SK-N-SH (cell line): ENCODE results near the gene FBXW5. TPM values are rescaled to one million over a fixed set of nuclear protein-coding genes. Genes with fewer than 3 reads are reported as not detected.

Experiments used
- CTCF ChIA-PET: fragments of 300-600, 350-600 bp; formaldehyde crosslinking; extraction: SDS; loops from one replicate; lab custom pipeline; 2021; lab: Yijun Ruan, JAX
- POLR2A ChIA-PET: fragments of 350-600 bp; sonication (Branson Sonifier 250); formaldehyde crosslinking; extraction: SDS; loops from one replicate; lab custom pipeline; 2020; ENCODE audit warnings: antibody characterized with exemption, inconsistent platforms; lab: Yijun Ruan, JAX
- DNase-seq: peaks from one replicate; pipeline ENCODE4 v3.0.0; 2012
- H2AFZ ChIP-seq: fragments of 200-600 bp; sonication (generic); 2 replicates; pipeline ENCODE4 v1.8.1; 2016; ENCODE audit warnings: antibody characterized with exemption, mild to moderate bottlenecking, low read depth
- H3F3A ChIP-seq: fragments of 200-600 bp; sonication (generic); replicated peaks from 2 replicates; pipeline ENCODE3; 2016; ENCODE audit warnings: antibody characterized with exemption, mild to moderate bottlenecking; ENCODE audit not compliant: insufficient read depth
- H3K27ac ChIP-seq, 2 experiments: fragments of 200-500 bp in 1 of 2; fragments of 200-600 bp in 1 of 2; sonication (Bioruptor generic) in 1 of 2; sonication (generic), shearing (Covaris generic) in 1 of 2; 2 replicates each; pipeline versions ENCODE4 v1.5.1 to v1.6.1; 2014 to 2016; ENCODE audit warnings: low read depth in 2 of 2, inconsistent platforms in 1 of 2, low read length in 1 of 2, mild to moderate bottlenecking in 1 of 2, mixed read lengths in 1 of 2
- H3K27me3 ChIP-seq: fragments of 200-600 bp; sonication (generic), shearing (Covaris generic); 2 replicates; pipeline ENCODE4 v1.6.1; 2016; ENCODE audit warnings: mixed run types; ENCODE audit not compliant: insufficient read depth
- H3K36me3 ChIP-seq, 2 experiments: fragments of 200-500 bp in 1 of 2; fragments of 200-600 bp in 1 of 2; sonication (Bioruptor generic) in 1 of 2; sonication (generic) in 1 of 2; replicated peaks in 1 of 2; 2 replicates each; pipeline versions ENCODE3 to v1.5.1; 2014 to 2016; ENCODE audit warnings: low read length in 1 of 2, mild to moderate bottlenecking in 1 of 2; ENCODE audit not compliant: insufficient read depth in 2 of 2, control insufficient read depth in 1 of 2
- H3K4me1 ChIP-seq, 2 experiments: fragments of 200-500 bp in 1 of 2; fragments of 200-600 bp in 1 of 2; sonication (Bioruptor generic) in 1 of 2; sonication (generic), shearing (Covaris generic) in 1 of 2; 2 replicates each; pipeline versions ENCODE4 v1.5.1 to v1.6.1; 2014 to 2016; ENCODE audit warnings: low read depth in 1 of 2, low read length in 1 of 2, mixed run types in 1 of 2; ENCODE audit not compliant: insufficient read depth in 2 of 2, control insufficient read depth in 1 of 2
- H3K4me2 ChIP-seq: fragments of 200-600 bp; sonication (generic), shearing (Covaris generic); 2 replicates; pipeline ENCODE4 v1.6.1; 2017; ENCODE audit warnings: mixed run types
- H3K4me3 ChIP-seq, 2 experiments: fragments of 200-500 bp in 1 of 2; fragments of 200-600 bp in 1 of 2; sonication (Bioruptor generic) in 1 of 2; sonication (generic), shearing (Covaris generic) in 1 of 2; 2 replicates each; pipeline versions ENCODE4 v1.5.1 to v1.8.1; 2014 to 2016; ENCODE audit warnings: low read depth in 2 of 2, inconsistent platforms in 1 of 2, low read length in 1 of 2, mild to moderate bottlenecking in 1 of 2, mixed read lengths in 1 of 2, moderate library complexity in 1 of 2
- H3K79me2 ChIP-seq: fragments of 200-600 bp; sonication (generic); 2 replicates; pipeline ENCODE4 v1.8.1; 2017; ENCODE audit warnings: mild to moderate bottlenecking; ENCODE audit not compliant: insufficient read depth
- H3K9ac ChIP-seq: fragments of 200-600 bp; sonication (generic); 2 replicates; pipeline ENCODE4 v1.6.1; 2017; ENCODE audit warnings: mixed run types
- H3K9me2 ChIP-seq: fragments of 200-600 bp; sonication (generic); 2 replicates; pipeline ENCODE4 v1.6.1; 2017; ENCODE audit warnings: mixed run types
- H3K9me3 ChIP-seq: fragments of 200-600 bp; sonication (generic); 2 replicates; pipeline ENCODE4 v1.6.1; 2017; ENCODE audit warnings: mixed run types, mild to moderate bottlenecking, moderate library complexity
- H4K20me1 ChIP-seq: fragments of 200-600 bp; sonication (generic); 2 replicates; pipeline ENCODE4 v1.6.1; 2017; ENCODE audit warnings: mild to moderate bottlenecking, mixed run types; ENCODE audit not compliant: insufficient read depth
- CHD2 ChIP-seq: fragments of 150-350 bp; IDR thresholded peaks from 2 replicates; pipeline ENCODE4 v1.6.1; 2018; ENCODE audit warnings: low read length; ENCODE audit not compliant: partially characterized antibody
- EZH2phosphoT487 ChIP-seq: fragments of 200-600 bp; sonication (generic); IDR thresholded peaks from 2 replicates; pipeline ENCODE4 v1.6.1; 2017; ENCODE audit warnings: low read depth, mixed run types, mild to moderate bottlenecking, antibody characterized with exemption, moderate library complexity, borderline replicate concordance
- IRF3 ChIP-seq: fragments of 150-350 bp; IDR thresholded peaks from 2 replicates; pipeline ENCODE4 v1.6.1; 2016; ENCODE audit warnings: mild to moderate bottlenecking, low read depth, low read length
- POLR2AphosphoS5 ChIP-seq: IDR thresholded peaks from 2 replicates; pipeline ENCODE4 v1.6.1; 2012; ENCODE audit warnings: low read depth, low read length
- RAD21 ChIP-seq: IDR thresholded peaks from 2 replicates; pipeline ENCODE4 v1.6.1; 2012; ENCODE audit warnings: mild to moderate bottlenecking, low read length
- RCOR1 ChIP-seq: fragments of 150-350 bp; IDR thresholded peaks from 2 replicates; pipeline ENCODE4 v1.6.1; 2017; ENCODE audit warnings: antibody characterized with exemption, low read length
- RFX5 ChIP-seq: IDR thresholded peaks from 2 replicates; pipeline ENCODE4 v1.6.1; 2012; ENCODE audit warnings: mild to moderate bottlenecking, improper control_type of control experiment, low read length
- TAF1 ChIP-seq: IDR thresholded peaks from 2 replicates; pipeline ENCODE4 v1.6.1; 2012; ENCODE audit warnings: low read depth, mild to moderate bottlenecking, low read length, moderate library complexity, borderline replicate concordance
- TEAD4 ChIP-seq: IDR thresholded peaks from 2 replicates; pipeline ENCODE4 v1.4.0; 2012; ENCODE audit warnings: mild to moderate bottlenecking, borderline replicate concordance; ENCODE audit not compliant: insufficient read depth
- ZBTB33 ChIP-seq: IDR thresholded peaks from 2 replicates; pipeline ENCODE4 v1.4.0; 2012; ENCODE audit warnings: low read depth, borderline replicate concordance
- WGBS: methylation state at CpG from one replicate; pipeline ENCODE4 v1.1.6; 2017; ENCODE audit warnings: low lambda C conversion rate; 5-methylcytosine and 5-hydroxymethylcytosine counted together
- polyA plus RNA-seq, 3 experiments: library from polyadenylated mRNA; depleted of rRNA; stranded (reverse); fragments of >200 nt; gene quantifications; 2 replicates each; pipeline ENCODE4 v1.2.3, GENCODE V29; 2012

FBXW5 gene
- polyA plus RNA-seq, 1 of the 3 experiments (the other 2 are of a cell fraction) = 78.9 TPM

DNA sequence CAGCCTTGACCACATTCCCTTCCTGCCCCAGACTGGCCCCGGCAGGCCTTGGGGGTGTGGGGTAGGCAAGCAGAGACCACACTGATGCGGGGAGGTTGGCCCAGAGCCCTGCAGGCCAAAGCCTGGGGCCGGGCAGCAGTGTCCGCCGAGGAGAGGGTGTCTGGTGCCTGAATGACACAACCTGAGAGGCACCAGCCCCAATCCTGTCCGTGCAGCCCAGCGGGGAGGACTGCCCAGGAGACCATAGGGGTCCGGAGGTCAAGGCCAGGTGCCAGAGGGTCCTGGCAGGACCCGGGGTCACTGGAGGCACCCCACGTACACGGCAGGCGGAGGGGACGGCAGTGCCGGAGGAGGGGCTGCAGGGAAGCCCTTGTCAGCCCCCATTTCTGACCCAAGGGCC is 27.2 kb upstream of the FBXW5 start:
- H3K4me3 ChIP-seq = no peak overlapping the region
- CTCF ChIA-PET = interaction anchor here (0.9 to 1.8 kb wide), 4 partner anchors 9 to 57 kb away, joined by 3 to 5 read pairs (median 4); partner anchors contain the start of gene ABCA2
- H3F3A ChIP-seq = no peaks in the 10 kb centered on the region
- POLR2A ChIA-PET = no interaction called here
- DNase-seq = no peak
- H3K79me2 ChIP-seq = no peaks in the 10 kb centered on the region
- 53% methylated on average over 7 of the region's 14 CpGs for WGBS
- no peaks in the 10 kb centered on the region for H3K27me3 ChIP-seq
- H3K4me2 ChIP-seq = no peak overlapping the region
- H4K20me1 ChIP-seq = no peaks in the 10 kb centered on the region
- H3K27ac ChIP-seq = no peak overlapping the region
- no peaks in the 10 kb centered on the region for H3K9me2 ChIP-seq
- H3K36me3 ChIP-seq = no peaks in the 10 kb centered on the region
- H3K9me3 ChIP-seq = no peaks in the 10 kb centered on the region
- H3K9ac ChIP-seq = no peak overlapping the region
- no peak for TF ChIP-seq CHD2
- no peak for TF ChIP-seq POLR2AphosphoS5
- TF ChIP-seq RAD21 = no peak
- TF ChIP-seq RFX5 = no peak
- no peak for TF ChIP-seq RCOR1
- H2AFZ ChIP-seq = no peak overlapping the region
- peaks cover 0 to 15% of the 10 kb centered on the region in 2 experiments; a peak in 1 of 4 replicates for H3K4me1 ChIP-seq

- no peaks in the 10 kb centered on the region for H4K20me1 ChIP-seq
- no peaks in the 10 kb centered on the region for H3K36me3 ChIP-seq
- H3F3A ChIP-seq = no peaks in the 10 kb centered on the region
- ChIA-PET CTCF (interaction anchor here (1.3 to 1.8 kb wide), 3 partner anchors 8 to 59 kb away, joined by 4 to 5 read pairs (median 4); partner anchors contain the start of gene ABCA2), POLR2A (no interaction called here)
- H3K27me3 ChIP-seq = no peaks in the 10 kb centered on the region
- H3K4me2 ChIP-seq = no peak overlapping the region
- H3K9me2 ChIP-seq = no peaks in the 10 kb centered on the region
- no peaks in the 10 kb centered on the region for H3K79me2 ChIP-seq
- no peak overlapping the region for H3K4me3 ChIP-seq
- TF ChIP-seq TEAD4 = no peak
- TF ChIP-seq TAF1 = no peak
- no peak for TF ChIP-seq POLR2AphosphoS5
- no peak for TF ChIP-seq IRF3
- no peak for TF ChIP-seq EZH2phosphoT487
- TF ChIP-seq ZBTB33 = no peak
- DNase-seq = no peak
- no peak overlapping the region for H2AFZ ChIP-seq
- 100% methylated on average over 3 of the region's 11 CpGs for WGBS
- peaks cover 0 to 7% of the 10 kb centered on the region in 2 experiments; a peak in 1 of 4 replicates for H3K4me1 ChIP-seq
- no peak overlapping the region for H3K9ac ChIP-seq
- no peaks in the 10 kb centered on the region for H3K9me3 ChIP-seq
- no peak overlapping the region for H3K27ac ChIP-seq
Measured at GRCh38 chr9:136970361-136970760, 25.8 kb upstream of the FBXW5 start.
